Stimulated activated CD4-positive, alpha-beta T cell treated with anti-CD3 and anti-CD28 coated beads, Interleukin-12 subunit alpha, Interleukin-12 subunit beta, amount 100 ng/mL, for 48 hours (primary cell): Measurements from ENCODE around the gene WDR3.

ENCODE experiments used
- DNase-seq, 3 donors: peaks; one replicate each; pipeline ENCODE4 v3.0.0-alpha.2; 2020; ENCODE audit warnings: low read depth in 2 of 3, low spot score in 1 of 3

WDR3 gene

GRCh38 chr1:117942293-117942692 is 12.8 kb downstream of the WDR3 start:
- DNase-seq, result no peak

GRCh38 chr1:117952386-117952785 is 22.8 kb downstream of the WDR3 start:
- DNase-seq, result no peak

GRCh38 chr1:117959364-117959763 is 29.8 kb downstream of the WDR3 start:
- DNase-seq, result no peak

GRCh38 chr1:117964290-117965038 is 34.9 kb downstream of the WDR3 start:
- no peak for DNase-seq

- no peak for DNase-seq
Measured at GRCh38 chr1:117967477-117967876, 37.9 kb downstream of the WDR3 start.

GRCh38 chr1:117967881-117968280 is 38.3 kb downstream of the WDR3 start:
- DNase-seq, result no peak

- no peak for DNase-seq
Measured at GRCh38 chr1:117970252-117970651, 40.7 kb downstream of the WDR3 start.

- no peak for DNase-seq
Measured at GRCh38 chr1:117971777-117972176, 42.2 kb downstream of the WDR3 start.

GRCh38 chr1:117976381-117976780 is 46.8 kb downstream of the WDR3 start:
- DNase-seq, result no peak

- no peak for DNase-seq
Measured at GRCh38 chr1:117981455-117982192, 52.1 kb downstream of the WDR3 start.

GRCh38 chr1:117985239-117985638 is 55.7 kb downstream of the WDR3 start:
- no peak for DNase-seq

GRCh38 chr1:117985973-117986372 is 56.4 kb downstream of the WDR3 start:
- DNase-seq, result no peak

GRCh38 chr1:118004312-118004711 is 74.8 kb downstream of the WDR3 start:
- no peak for DNase-seq

GRCh38 chr1:118007391-118007790 is 77.9 kb downstream of the WDR3 start:
- DNase-seq, result no peak

GRCh38 chr1:118008011-118008410 is 78.5 kb downstream of the WDR3 start:
- DNase-seq, result no peak

- no peak for DNase-seq
Measured at GRCh38 chr1:118012515-118013124, 83.1 kb downstream of the WDR3 start.

- DNase-seq, result no peak
Measured at GRCh38 chr1:118013336-118013735, 83.8 kb downstream of the WDR3 start.

GRCh38 chr1:118013938-118014337 is 84.4 kb downstream of the WDR3 start:
- DNase-seq, result no peak
